HG03108 (cell line): Measurements from ENCODE around the gene RTCA.
"Not testable (repeated sequence)": the region's sequence is repeated elsewhere in the genome, so short reads cannot be mapped to it uniquely, and the experiment has no call there.

Experiments
- ATAC-seq: cut with Tn5 transposase; IDR thresholded peaks from one replicate; pipeline ENCODE4 v1.9.1; 2021; ENCODE audit warnings: moderate library complexity; ENCODE audit not compliant: unreplicated experiment

The RTCA gene

DNA sequence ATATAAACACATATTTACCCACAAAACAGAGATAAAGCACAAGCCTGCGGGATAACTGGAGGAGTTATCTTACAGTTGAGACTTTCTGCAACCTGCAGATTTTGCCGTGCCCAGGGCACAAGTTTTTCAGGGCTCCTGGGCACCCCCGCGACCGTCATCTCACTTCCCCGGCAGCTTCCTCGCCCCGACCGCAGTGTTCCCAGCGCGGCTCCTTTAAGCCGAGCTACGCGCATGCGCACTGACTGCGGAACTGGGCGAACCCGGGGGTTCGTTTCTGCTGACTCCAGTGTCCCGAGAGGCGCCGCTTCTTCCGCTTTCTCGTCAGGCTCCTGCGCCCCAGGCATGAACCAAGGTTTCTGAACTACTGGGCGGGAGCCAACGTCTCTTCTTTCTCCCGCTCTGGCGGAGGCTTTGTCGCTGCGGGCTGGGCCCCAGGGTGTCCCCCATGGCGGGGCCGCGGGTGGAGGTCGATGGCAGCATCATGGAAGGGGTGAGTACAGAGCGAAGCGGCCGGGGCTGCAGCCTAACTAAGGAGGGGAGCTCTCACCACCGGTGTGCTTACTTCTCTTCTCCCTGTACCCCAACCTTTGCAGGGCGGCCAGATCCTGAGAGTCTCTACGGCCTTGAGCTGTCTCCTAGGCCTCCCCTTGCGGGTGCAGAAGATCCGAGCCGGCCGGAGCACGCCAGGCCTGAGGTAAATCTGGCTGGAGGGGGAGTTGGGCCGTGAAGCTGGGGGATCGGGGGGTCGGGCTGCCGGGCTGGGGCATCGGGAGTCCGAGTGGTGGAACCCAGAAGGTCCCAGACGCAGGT is at the start of gene RTCA:
TSS of gene RTCA (plus strand) at position 286 of the 810 bp plus-strand sequence. CDS start at position 446, 160 bp downstream.
- ATAC-seq, result peak; percentile 98

DNA sequence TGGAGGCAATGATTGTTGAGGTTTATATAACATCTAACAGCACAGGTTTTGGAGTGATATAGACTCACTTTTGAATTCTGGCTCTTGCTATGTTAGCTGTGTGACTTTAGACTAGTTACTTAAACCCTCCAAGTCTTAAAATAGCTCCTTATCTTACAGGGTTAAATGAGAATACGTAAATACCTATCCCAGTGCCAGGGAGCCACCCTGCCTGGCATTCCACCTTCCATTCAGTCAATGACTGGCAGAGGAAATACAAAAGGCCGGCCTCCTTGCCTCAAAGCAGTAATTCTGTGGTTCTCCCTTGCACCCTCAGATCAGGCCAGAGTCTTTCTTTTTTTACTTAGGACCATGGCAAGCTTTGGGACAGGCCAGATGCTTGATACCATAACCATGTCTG is 48.2 kb upstream of the RTCA start:
- no peak for ATAC-seq

DNA sequence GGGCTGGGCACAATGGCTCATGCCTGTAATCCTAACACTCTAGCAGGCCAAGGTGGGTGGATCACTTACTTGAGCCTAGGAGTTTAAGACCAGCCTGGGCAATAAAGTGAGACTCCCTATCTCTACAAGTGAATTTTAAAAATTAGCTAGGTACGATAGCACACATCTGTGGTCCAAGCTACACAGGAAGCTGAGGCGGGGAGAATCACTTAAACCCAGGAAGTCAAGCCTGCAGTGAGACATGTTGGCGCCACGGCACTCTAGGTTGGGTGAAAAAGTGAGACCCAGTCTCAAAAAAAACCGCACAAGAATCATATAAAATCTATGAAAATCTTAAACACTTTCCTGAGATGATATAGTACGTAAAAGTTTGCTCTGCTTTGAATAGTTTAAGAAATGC is 46.6 kb upstream of the RTCA start:
- no peak for ATAC-seq

DNA sequence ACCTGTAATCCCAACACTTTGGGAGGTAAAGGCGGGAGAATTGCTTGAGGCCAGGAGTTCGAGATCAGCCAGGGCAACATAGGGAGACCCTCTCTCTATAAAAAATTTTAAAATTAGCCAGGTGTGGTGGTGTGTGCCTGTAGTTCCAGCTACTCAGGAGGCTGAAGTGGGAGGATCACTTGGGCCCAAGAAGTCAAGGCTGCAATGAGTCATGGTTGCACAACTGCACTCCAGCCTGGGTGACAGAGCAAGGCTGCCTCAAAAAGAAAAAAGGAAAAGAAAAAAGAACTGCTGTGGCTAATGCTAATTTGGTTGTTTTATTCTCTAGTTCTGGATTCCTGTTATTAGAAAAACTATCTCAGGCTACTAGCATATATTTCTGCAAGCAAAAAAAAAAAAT is 46.1 kb upstream of the RTCA start:
- no peak for ATAC-seq

DNA sequence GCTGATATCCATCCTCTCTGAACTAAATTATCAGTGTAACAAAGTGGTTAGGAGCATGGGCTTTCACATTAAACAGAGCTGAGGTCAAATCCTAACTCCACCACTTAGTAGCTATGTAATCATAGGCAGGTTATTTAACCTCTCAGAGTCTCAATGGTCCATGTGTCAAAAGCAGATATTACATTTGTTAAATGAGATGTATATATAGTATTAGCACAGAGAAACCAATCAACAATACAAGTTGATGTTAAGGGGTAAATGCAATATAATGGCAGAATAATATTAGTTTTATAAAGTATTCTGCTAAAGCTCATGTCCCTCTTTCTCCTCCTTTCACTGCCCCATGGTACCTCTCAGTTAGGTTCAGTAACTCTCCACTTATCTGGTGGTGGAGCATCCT is 43.6 kb upstream of the RTCA start:
- ATAC-seq, result no peak

DNA sequence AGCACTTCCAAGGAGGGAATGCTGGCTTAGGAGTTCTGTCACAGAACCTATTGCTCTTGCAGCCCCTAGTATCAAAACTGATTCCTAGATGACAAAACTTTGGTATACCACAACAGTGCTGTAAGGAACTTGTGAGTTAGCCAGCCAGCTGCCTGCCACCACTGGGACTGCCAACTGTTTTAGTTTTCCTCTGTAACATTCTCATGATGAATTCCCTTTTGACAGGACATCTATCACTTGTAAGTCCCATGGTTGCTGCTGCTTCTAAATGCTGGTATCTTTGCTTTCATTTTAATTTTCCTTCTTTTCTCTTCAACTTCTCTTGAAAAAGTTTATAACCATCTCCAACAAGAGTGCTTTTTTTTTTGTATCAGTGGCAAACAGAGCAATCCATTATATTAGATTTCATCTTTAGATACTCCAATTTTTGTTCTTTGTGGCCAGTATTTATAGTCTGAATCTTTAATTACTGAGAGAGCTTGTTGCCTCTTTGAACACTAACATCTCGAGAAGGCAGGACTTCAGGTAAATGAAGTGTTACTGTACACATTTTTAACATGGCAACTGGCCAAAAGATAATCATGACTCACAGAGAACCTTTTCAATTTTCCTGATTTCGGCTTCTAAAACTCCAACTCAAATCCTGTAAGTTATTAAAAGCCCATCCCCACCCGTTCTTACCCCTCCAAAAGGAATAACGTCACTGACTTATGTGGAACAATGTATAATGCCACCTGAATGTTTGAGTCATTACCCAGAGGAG is 36.2 kb upstream of the RTCA start:
- ATAC-seq, result no peak

DNA sequence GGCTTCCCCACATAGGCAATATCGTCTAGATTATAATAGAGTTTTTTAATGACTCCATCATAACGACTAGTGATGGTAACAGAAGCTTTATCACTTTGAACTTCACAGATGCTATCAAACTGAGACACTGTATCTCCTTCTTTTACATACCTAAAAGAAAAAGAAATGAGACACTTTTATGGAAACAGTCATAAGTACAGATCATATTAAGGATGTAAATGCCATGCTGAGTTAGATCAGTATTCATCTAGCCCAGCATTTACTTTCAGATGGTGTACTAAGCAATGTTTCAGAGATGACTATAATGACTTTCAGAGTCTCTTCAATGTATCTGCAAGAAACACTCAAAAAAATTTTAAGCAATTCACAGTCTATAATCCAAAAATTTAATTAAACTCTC is 35.3 kb upstream of the RTCA start:
- ATAC-seq, result no peak

DNA sequence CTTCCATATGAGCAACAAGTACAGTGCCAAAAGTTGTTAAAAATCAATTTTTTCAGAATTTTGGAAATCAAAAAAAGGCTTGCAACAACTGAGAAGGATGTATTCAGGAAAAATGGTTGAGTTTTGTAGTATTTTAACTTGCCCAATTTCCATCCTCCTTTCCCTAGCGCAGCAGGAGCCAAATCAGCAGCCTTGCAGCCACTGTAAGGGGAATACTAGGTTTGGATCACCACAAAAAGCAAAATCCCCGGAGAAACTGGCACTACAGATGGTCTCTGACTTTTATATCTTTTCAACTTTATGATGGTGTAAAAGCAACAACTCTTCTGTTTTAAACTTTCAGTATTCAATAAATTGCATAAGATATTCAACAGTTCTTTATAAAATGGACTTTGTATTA is 34.3 kb upstream of the RTCA start:
- no peak for ATAC-seq

DNA sequence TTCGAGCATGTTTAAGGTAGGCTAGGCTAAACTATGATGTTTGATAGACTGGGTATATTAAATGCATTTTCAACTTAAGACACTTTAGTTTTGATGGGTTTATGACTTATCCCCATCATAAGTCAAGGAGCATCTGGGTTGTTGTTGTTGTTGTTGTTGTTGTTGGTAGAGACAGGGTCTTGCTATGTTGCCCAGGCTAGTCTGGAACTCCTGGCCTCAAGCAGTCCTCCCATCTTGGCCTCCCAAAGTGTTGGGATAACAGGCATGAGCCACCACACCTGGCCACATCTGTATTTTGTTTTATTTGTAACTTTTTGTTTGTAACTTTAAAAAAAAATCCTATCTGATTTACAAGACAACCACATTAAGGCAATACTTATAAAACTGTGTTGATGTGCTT is 33.9 kb upstream of the RTCA start:
- no peak for ATAC-seq

DNA sequence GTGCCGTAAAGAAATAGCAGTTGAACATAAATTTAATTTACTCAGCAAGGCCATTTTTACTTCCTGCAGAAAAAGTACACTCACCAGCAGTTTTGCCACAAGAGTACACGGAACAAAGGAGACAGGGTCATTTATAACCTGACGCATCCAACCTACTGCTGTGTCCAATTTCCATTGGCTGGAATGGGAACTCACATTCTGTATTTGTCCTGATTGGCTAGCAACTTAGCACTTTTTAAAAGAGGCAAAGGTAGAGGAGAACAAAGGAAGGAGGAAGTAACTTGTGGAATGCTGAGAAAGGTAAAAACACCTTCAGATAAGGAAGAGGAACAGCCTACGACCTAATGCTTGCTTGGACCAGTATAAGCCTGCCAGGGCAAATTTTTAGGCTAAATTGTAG is 32.5 kb upstream of the RTCA start:
- ATAC-seq, result not testable (repeated sequence)

DNA sequence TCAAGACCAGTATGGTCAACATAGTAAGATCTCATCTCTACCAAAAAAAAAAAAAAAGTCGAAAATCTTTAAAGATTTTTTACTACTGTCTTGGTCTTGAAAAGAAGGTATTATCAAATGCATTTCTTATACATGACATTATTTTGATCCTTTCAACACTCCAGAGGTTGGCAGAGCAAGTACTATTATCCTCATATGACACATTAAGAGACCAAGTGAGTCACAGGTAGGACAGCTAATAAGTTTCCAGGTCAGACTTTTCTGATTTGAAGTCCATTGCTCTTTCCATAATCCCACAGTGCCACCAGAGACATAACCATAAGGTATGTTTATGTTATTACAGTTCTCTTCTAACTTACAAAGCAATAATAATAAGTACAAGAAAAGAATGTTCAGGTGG is 31.6 kb upstream of the RTCA start:
- no peak for ATAC-seq

DNA sequence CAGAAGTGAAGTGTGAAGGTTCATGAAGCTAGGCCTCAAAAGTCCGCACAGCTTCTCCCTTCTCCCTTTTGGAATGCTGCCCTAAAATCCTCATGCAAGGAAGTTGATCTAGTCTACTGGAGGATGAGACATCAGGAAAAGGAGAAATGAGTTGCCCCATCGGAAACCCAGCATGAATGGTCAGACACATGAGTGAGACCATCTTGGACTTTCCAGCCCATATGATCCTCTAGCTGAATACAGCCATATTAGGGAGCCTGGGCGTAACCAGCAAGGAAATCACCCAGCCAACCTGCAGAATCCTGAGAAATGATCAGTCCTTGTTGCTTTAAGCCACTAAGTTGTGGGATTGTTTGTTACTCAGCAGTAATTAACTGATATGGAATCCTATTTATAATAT is 28.9 kb upstream of the RTCA start:
- no peak for ATAC-seq

DNA sequence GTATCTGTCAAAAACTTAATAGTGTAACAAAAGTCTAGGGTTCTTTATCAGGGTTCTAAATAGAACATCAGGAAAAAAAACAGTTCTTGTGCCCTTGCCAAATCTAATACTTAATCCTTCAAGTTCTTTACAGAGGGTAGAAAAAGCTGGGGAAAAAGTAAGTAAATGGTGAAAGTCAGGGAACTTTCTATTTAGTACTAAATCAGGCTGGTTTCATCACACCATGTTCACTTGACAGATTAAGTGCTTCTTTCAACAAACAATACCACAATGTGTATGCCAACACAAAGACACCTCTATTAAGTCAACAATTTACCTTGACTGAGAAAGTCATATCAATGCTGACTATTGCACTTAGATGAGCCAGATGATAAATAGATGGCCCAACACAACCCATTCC is 26.1 kb upstream of the RTCA start:
- ATAC-seq, result no peak

DNA sequence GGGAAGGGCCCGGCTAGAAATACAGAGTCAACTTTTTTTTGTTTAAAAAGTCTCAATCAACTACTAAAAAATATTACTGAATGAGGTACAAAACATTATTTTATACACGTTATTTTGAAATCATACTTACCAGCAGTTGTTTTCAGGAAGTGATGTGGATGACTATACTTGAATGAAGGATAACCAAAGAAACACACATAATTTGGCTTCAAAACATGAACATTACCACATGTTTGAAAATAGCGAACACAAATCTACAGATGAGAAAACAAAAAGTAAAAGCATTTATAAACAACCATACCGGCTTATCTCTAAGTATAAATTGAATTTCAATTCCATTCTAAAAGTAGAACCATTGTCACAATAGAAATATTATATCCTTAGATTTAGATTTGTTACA is 25.4 kb upstream of the RTCA start:
- no peak for ATAC-seq

DNA sequence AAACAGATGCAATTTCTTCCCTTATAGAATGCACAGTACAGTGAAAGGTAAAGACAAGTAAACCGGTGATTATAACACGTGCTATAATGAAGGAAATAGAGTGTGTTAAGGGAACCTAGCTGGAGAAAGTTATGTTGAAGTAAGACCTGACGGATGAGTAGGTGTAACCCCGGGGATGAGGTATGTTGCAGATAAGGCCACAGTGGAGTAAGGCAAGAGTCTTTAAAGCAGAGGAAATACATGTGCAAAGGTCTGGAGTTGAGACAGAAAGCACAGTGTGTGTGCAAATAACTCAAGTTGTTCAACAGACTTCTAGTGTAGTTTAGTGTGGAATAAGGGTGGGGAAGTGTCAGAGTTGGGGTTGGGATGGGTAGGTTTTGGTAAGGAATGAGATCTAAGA is 19.3 kb upstream of the RTCA start:
- ATAC-seq, result no peak

DNA sequence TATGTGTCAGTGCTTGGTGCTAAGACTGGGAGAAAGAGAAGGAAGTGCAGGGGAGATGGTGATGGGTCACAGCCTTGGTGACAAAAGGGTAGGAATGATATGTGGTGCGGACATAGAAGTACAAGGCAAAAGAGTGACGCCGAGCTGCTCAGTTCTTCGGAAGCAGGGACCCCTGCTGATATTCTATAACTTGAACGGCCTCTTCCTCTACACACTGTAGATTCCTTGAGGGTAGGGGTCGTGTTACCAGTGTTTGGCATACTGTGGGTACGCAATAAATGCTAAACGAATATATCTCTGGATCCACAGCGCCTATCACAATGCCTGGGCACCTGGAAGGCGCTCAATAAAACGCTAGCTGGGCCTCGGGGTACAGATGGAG is 16.9 kb upstream of the RTCA start:
- ATAC-seq, result no peak

DNA sequence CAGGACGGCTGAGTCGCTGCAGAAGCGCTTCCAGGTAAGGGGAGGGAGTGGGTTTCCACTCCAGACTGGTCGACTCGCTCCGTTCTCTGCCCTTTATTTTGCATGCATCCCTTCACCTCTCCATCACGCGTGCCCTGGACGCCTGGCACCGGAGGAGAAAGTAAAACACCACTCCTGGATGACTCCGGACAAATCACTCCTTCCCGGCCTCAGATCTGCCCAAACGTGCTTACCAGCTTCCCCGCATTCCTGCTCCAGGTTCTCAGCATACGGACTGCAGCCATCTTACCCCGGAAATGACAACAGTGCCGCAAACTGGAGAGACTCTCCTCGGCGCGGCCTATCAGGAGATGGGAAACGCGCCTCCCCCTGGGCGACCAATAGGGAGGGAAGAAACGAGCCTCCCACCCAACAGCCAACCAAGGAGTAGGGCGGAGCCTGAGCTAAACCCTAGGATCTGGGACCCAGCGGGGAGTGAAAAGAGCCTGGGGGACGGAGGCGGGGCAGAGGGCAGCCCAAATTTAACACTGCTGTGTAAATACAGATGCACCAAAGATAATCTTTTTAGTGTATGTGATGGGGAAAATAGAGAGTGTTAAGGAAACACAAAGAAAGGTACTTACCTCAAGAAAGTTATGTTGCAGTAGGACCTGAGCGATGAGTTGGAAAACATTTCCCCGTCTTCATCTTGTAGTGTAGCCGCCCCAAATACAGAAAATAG is 16.3 kb upstream of the RTCA start, which contains the start of gene DBT:
TSS of gene DBT (minus strand) at position 298 of the 721 bp plus-strand sequence. CDS start at position 284, 14 bp downstream.
- peak; percentile 100 for ATAC-seq

DNA sequence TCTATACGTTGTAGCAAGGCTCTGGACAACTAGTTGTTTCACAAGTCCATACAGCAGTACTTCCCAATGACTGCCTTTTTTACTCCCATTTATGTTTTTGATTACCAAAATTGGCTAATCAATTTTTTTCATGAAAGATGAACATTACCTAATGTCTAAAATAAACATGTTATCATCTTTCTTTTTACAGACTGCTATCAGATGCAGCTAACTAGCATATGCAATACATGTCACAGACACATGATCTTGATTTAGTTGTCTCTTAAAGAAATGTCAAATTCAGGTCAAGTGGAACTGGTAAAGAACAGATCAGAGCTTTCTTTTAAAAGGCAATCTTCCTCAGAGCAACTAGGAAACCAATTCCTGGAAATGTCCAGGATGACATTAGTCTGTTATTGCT is 15.8 kb upstream of the RTCA start:
- ATAC-seq, result no peak

DNA sequence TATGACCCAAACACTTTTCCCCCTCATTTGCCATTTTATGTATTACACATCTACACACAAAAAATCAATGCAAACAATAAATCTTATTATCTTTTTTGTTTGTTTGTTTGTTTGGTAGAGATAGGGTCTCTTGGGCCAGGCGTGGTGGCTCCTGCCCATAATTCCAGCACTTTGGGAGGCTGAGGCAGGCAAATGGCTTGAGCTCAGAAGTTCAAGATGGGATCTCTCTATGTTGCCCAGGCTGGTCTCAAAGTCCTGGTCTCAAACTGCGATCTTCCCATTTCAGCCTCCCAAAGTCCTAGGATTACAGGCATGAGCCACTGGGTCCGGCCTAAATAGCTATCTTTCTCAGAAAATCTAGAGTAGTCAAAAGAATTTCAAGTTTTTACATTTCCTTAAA is 15.2 kb upstream of the RTCA start:
- ATAC-seq, result no peak

DNA sequence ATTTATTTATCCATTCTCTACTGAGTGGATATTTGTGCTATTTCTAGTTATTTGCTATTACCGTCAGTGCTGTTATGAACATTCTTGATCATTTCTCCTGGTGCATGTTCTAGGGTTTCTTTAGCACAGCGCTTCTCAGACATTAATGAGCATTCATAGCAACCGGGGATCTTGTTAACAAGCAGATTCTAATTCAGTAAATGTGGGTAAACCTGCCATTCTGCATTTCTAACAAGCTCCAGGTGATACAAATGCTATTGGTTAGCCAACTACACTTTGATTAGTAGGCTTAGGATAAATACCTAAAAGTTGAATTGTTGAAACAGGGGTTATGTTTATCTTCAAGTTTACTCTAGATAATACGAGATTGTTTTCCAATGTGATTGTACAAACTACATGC is 13.1 kb upstream of the RTCA start:
- ATAC-seq, result no peak

DNA sequence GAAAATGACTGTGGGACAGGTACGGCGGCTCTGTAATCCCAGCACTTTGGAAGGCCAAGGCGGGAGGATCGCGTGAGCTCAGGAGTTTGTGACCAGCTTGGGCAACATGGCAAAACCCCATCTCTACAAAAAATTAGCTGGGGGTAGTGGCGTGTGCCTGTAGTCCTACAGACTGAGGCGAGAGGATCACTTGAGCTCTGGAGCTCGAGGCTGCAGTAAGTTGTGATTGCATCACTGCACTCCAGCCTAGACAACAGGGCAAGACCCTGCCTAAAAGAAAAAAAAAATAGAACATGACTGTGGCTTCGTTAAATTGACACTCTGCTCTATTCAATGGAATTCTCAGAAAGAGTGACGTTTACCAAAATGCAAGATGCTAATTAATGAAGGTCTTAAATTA is 12.5 kb upstream of the RTCA start:
- no peak for ATAC-seq

DNA sequence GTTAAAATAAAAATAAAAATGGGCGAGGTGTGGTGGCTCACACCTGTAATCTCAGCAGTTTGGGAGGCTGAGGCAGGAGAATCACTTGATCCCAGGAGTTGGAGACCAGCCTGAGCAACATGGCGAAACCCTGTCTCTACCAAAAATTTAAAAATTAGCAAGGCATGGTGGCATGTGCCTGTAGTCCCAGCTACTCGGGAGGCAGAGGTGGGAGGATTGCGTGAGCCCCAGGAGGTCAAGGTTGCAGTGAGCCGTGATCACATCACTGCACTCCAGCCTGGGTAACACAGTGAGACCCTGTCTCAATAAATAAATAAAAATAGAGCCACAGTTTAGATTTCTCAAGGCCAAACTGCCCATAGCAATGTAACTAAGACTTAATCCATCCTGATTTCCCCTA is 9.7 kb upstream of the RTCA start:
- not testable (repeated sequence) for ATAC-seq
